Neural cell (in vitro differentiated cells): ENCODE results near the gene UBA1. TPM values are rescaled to one million over a fixed set of nuclear protein-coding genes. Genes with fewer than 3 reads are reported as not detected.

Experiments used
- H2AFZ ChIP-seq: fragments of 200-600, 300-800 bp; sonication (generic), shearing (Covaris generic); 2 replicates; pipeline ENCODE4 v1.6.0; 2014; ENCODE audit warnings: low read depth, mild to moderate bottlenecking, antibody characterized with exemption, low read length, moderate library complexity
- H3F3A ChIP-seq: fragments of 200-600 bp; shearing (Covaris generic); 2 replicates; pipeline ENCODE4 v1.6.1; 2016; ENCODE audit warnings: mild to moderate bottlenecking, moderate library complexity, mixed read lengths, antibody characterized with exemption, low read length; ENCODE audit not compliant: insufficient read depth, poor library complexity, severe bottlenecking
- H3K27ac ChIP-seq: fragments of 200-600, 300-800 bp; sonication (generic), shearing (Covaris generic); 2 replicates; pipeline ENCODE4 v1.5.1; 2014; ENCODE audit warnings: mild to moderate bottlenecking, low read length, moderate library complexity
- H3K27me3 ChIP-seq: fragments of 300-800, 200-600 bp; sonication (generic), shearing (Covaris generic); 2 replicates; pipeline ENCODE4 v1.6.0; 2014; ENCODE audit warnings: mild to moderate bottlenecking, low read depth, low read length, moderate library complexity; ENCODE audit not compliant: insufficient read depth
- H3K36me3 ChIP-seq: fragments of 300-800, 200-600 bp; sonication (generic), shearing (Covaris generic); 2 replicates; pipeline ENCODE4 v1.5.1; 2014; ENCODE audit warnings: mild to moderate bottlenecking, antibody characterized with exemption, low read length, moderate library complexity; ENCODE audit not compliant: insufficient read depth
- H3K4me2 ChIP-seq: fragments of 300-800, 200-600 bp; sonication (generic), shearing (Covaris generic); 2 replicates; pipeline ENCODE4 v1.6.0; 2014; ENCODE audit warnings: mild to moderate bottlenecking, low read length
- H3K4me3 ChIP-seq: fragments of 300-800, 200-600 bp; sonication (generic), shearing (Covaris generic); 2 replicates; pipeline ENCODE4 v1.5.1; 2014; ENCODE audit warnings: mild to moderate bottlenecking, low read length, moderate library complexity
- H3K79me2 ChIP-seq: fragments of 200-600 bp; shearing (Covaris generic); replicated peaks from 2 replicates; pipeline ENCODE4 v1.6.0; 2014; ENCODE audit warnings: mild to moderate bottlenecking, low read length, moderate library complexity; ENCODE audit not compliant: insufficient read depth
- H3K9ac ChIP-seq: fragments of 300-800, 200-600 bp; sonication (generic), shearing (Covaris generic); 2 replicates; pipeline ENCODE4 v1.6.1; 2016; ENCODE audit warnings: mild to moderate bottlenecking, low read length, mixed read lengths
- H3K9me2 ChIP-seq: fragments of 200-600 bp; shearing (Covaris generic); 2 replicates; pipeline ENCODE4 v1.6.1; 2016; ENCODE audit warnings: mild to moderate bottlenecking, low read length, mixed read lengths; ENCODE audit not compliant: insufficient read depth
- H3K9me3 ChIP-seq: fragments of 200-600, 300-800 bp; sonication (generic), shearing (Covaris generic); 2 replicates; pipeline ENCODE4 v1.6.1; 2016; ENCODE audit warnings: mild to moderate bottlenecking, mixed run types, low read length, moderate library complexity, mixed read lengths
- H4K20me1 ChIP-seq: fragments of 200-600 bp; shearing (Covaris generic); 2 replicates; pipeline ENCODE4 v1.6.1; 2016; ENCODE audit warnings: mild to moderate bottlenecking, mixed run types; ENCODE audit not compliant: insufficient read depth
- CTCF ChIP-seq: fragments of 450-650 bp; IDR thresholded peaks from 2 replicates; pipeline ENCODE4 v1.5.1; 2014; ENCODE audit warnings: antibody characterized with exemption, mild to moderate bottlenecking, moderate library complexity; ENCODE audit not compliant: poor library complexity, severe bottlenecking
- EP300 ChIP-seq: fragments of 450-650 bp; conservative IDR thresholded peaks from 2 replicates; pipeline ENCODE4 v1.6.1; 2014; ENCODE audit warnings: antibody characterized with exemption, mild to moderate bottlenecking, moderate library complexity; ENCODE audit not compliant: poor library complexity, severe bottlenecking
- EZH2 ChIP-seq: fragments of 200-600, 300-800 bp; shearing (Covaris generic), sonication (generic); IDR thresholded peaks from 2 replicates; pipeline ENCODE4 v1.6.1; 2014; ENCODE audit warnings: antibody characterized with exemption, low read length, borderline replicate concordance, mild to moderate bottlenecking; ENCODE audit not compliant: insufficient read depth, poor library complexity, severe bottlenecking
- MXI1 ChIP-seq: fragments of 450-650 bp; conservative IDR thresholded peaks from 2 replicates; pipeline ENCODE4 v1.6.1; 2014; ENCODE audit warnings: antibody characterized with exemption, mild to moderate bottlenecking; ENCODE audit not compliant: poor library complexity, severe bottlenecking
- POLR2AphosphoS5 ChIP-seq: IDR thresholded peaks from 2 replicates; pipeline ENCODE4 v1.6.1; 2012
- RAD21 ChIP-seq: fragments of 450-650 bp; conservative IDR thresholded peaks from 2 replicates; pipeline ENCODE4 v1.6.1; 2014; ENCODE audit warnings: antibody characterized with exemption, mild to moderate bottlenecking, moderate library complexity
- REST ChIP-seq: IDR thresholded peaks from 2 replicates; pipeline ENCODE4 v1.6.1; 2012; ENCODE audit warnings: borderline replicate concordance
- SMC3 ChIP-seq: fragments of 450-650 bp; conservative IDR thresholded peaks from 2 replicates; pipeline ENCODE4 v1.6.1; 2014; ENCODE audit warnings: antibody characterized with exemption, mild to moderate bottlenecking, moderate library complexity; ENCODE audit not compliant: poor library complexity
- TAF1 ChIP-seq: IDR thresholded peaks from 2 replicates; pipeline ENCODE4 v1.6.1; 2012; ENCODE audit warnings: low read depth
- polyA plus RNA-seq: library from polyadenylated mRNA; depleted of rRNA; stranded (reverse); fragments of >200 nt; gene quantifications from 2 replicates; pipeline ENCODE4 v1.2.3, GENCODE V29; 2014

The UBA1 gene
- polyA plus RNA-seq, 1 donor from 2014 or later = 132 TPM

- H3K36me3 ChIP-seq = no peaks in the 10 kb centered on the region
- no peak overlapping the region for H3K9ac ChIP-seq
- H3K27ac ChIP-seq = no peak overlapping the region
- peaks cover 3% of the 10 kb centered on the region for H4K20me1 ChIP-seq
- H3F3A ChIP-seq = no peaks in the 10 kb centered on the region
- H3K4me2 ChIP-seq = no peak overlapping the region
- no peak overlapping the region for H2AFZ ChIP-seq
- peaks cover 38% of the 10 kb centered on the region for H3K79me2 ChIP-seq
- H3K9me2 ChIP-seq = no peaks in the 10 kb centered on the region
- no peaks in the 10 kb centered on the region for H3K27me3 ChIP-seq
- no peaks in the 10 kb centered on the region for H3K9me3 ChIP-seq
- TF ChIP-seq POLR2AphosphoS5 = no peak
- no peak for TF ChIP-seq TAF1
- TF ChIP-seq RAD21 = no peak
- no peak for TF ChIP-seq CTCF
- no peak for TF ChIP-seq EZH2
- no peak for TF ChIP-seq SMC3
- no peak for TF ChIP-seq EP300
- no peak for TF ChIP-seq MXI1
- TF ChIP-seq REST = no peak
- H3K4me3 ChIP-seq = no peak overlapping the region
Observed at GRCh38 chrX:47148946-47149345, 44.7 kb upstream of the UBA1 start.

- Histone ChIP-seq H3K36me3 (no peaks in the 10 kb centered on the region), H3K27me3 (no peaks in the 10 kb centered on the region), H3K9me2 (no peaks in the 10 kb centered on the region), H2AFZ (no peak overlapping the region), H3K9me3 (no peaks in the 10 kb centered on the region), H3F3A (no peaks in the 10 kb centered on the region), H4K20me1 (peaks cover 2% of the 10 kb centered on the region), H3K4me3 (no peak overlapping the region), H3K4me2 (no peak overlapping the region), H3K9ac (no peak overlapping the region), H3K79me2 (peaks cover 32% of the 10 kb centered on the region), H3K27ac (no peak overlapping the region)
- TF ChIP-seq CTCF (no peak), SMC3 (no peak), TAF1 (no peak), MXI1 (no peak), POLR2AphosphoS5 (no peak), EZH2 (no peak), RAD21 (no peak), EP300 (no peak)
Observed at GRCh38 chrX:47151435-47151834, 42.2 kb upstream of the UBA1 start.
